GM12873 (cell line): Measurements from ENCODE around the gene NOTO.

Experiments used
- TF ChIP-seq, protein P1 (sequence below): IDR thresholded peaks from 2 replicates; pipeline ENCODE4 v1.5.1; 2012; ENCODE audit warnings: low read depth, mild to moderate bottlenecking, moderate library complexity, low read length, control low read depth; ENCODE audit not compliant: insufficient read depth; ENCODE audit errors: missing control alignments

Gene NOTO

DNA sequence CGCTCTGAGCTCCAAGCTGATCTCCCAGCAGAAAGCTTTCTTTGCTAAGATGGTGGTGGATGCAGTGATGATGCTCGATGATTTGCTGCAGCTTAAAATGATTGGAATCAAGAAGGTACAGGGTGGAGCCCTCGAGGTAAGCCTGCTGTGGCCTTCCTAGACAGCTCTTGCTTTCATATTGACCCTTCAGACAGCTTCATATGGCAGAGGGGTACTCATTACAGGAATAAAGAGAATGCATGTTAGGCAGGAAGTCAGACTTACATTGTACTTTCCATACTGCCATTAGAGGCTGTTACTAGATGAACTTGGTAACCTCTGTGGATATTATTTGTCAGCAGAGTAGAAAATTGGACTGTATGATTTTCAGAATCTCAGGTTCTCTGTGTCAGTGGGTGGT, 42.2 kb downstream of the NOTO start:
- TF ChIP-seq, protein P1, sequence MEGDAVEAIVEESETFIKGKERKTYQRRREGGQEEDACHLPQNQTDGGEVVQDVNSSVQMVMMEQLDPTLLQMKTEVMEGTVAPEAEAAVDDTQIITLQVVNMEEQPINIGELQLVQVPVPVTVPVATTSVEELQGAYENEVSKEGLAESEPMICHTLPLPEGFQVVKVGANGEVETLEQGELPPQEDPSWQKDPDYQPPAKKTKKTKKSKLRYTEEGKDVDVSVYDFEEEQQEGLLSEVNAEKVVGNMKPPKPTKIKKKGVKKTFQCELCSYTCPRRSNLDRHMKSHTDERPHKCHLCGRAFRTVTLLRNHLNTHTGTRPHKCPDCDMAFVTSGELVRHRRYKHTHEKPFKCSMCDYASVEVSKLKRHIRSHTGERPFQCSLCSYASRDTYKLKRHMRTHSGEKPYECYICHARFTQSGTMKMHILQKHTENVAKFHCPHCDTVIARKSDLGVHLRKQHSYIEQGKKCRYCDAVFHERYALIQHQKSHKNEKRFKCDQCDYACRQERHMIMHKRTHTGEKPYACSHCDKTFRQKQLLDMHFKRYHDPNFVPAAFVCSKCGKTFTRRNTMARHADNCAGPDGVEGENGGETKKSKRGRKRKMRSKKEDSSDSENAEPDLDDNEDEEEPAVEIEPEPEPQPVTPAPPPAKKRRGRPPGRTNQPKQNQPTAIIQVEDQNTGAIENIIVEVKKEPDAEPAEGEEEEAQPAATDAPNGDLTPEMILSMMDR: no peak

DNA sequence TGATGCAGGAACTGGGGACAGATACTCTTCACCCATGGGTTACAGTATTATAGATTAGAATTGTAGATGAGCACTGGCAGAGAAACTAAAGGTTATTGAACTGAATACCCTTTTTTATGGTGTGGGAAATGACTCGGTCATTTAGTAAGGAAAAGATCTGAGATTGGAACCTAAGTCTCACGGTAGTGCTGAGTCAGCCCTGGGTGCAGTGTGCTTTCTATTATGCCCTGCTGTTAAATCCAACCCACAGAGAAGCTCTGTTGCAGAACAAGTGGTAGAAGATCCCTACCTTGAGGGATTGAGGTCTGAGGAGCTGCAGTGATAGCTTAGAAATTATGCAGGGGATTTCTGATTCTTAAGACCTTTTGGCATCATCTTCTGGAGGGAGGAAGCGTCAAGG, 44.5 kb downstream of the NOTO start:
- TF ChIP-seq, protein P1: no peak

DNA sequence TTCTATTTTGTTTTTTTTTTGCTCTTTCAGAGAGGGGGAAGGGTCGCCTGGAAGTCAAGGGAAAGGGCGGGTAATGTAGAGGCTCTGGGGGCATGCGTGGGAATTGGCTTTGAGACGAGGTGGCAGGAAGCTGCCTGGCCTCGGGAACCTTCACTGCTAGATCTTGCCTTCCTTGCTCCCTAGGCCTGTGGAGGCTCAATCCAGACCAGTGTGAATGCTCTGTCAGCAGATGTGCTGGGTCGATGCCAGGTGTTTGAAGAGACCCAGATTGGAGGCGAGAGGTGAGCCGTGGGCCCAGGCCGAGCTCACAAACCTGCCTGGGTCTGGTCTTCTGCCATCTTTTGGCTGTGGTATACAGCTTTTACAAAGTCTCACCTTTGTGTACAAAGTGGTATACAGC, 47.3 kb downstream of the NOTO start:
- TF ChIP-seq, protein P1: no peak

DNA sequence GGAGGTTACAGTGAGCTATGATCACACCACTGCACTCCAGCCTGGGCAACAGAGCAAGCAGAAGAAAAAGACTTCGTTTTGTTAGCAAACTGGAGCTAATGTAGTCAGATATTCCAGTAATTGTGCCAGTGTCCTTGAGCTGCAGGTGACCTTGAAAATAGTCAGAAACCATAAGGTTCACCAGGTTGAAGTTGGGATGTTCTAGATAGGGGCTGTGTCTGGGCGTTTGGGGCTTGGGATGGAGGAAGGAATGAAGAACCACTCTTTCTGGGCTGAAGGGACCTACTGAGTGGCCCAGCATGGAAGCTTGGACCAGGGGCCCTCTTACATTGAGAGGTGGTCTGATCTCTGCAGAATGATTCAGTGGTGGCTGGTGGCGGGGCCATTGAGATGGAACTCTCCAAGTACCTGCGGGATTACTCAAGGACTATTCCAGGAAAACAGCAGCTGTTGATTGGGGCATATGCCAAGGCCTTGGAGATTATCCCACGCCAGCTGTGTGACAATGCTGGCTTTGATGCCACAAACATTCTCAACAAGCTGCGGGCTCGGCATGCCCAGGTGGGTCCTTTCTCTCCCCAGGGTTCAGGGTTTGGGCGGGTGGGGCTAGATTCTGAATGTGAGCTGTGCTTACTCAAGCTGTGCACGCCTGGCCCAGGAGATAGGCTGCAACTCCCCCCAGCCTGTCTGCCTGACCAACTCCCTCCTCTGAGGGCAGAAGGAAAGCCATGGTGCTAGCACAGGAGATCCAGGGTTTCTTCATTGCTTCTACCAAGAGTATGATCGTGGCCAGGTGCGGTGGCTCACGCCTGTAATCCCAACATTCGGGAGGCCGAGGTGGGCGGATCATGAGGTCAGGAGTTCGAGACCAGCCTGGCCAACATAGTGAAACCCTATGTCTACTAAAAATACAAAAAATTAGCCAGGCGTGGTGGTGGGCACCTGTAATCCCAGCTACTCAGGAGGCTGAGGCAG, 48.8 kb downstream of the NOTO start:
- TF ChIP-seq, protein P1: no peak

DNA sequence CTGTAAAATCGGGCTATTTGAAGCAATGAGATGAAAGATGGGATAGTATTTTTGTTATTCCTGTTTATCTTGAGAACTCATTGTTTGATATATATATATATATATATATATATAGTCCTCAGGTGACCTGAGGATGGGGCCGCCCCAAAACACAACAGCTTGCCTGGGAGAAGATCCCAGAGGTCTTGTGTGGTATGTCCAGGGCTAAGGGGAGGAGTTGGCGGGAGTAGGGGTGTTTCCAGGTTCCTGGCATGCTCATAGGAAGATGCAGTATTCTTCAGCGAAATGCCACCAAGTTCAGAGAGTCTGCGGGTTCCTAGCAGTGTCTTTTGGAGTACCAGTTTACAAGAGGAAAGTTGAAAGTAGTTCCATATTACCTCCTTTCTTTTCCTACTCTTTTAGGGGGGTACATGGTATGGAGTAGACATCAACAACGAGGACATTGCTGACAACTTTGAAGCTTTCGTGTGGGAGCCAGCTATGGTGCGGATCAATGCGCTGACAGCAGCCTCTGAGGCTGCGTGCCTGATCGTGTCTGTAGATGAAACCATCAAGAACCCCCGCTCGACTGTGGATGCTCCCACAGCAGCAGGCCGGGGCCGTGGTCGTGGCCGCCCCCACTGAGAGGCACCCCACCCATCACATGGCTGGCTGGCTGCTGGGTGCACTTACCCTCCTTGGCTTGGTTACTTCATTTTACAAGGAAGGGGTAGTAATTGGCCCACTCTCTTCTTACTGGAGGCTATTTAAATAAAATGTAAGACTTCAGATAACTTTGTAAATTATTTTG, 50.1 kb downstream of the NOTO start:
- TF ChIP-seq, protein P1: no peak

DNA sequence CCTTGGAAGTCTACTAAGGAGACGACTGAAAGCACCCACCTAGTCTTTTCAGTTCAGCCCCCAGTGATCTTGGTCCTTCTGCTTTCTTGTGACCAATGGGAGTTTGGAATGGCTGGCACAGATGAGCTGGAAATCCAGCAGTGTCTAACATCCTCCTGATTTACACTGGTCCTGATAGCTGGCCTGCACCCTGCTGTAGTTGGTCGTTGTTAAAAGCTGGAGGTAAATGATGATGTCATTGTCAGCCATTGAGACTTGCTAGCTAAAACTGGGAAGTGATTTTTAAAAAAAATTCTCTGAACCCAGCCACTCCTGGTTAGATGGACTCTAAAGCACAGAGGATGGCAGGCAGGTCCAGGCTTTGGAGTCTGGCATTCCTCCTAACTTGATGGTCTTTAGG, 51.0 kb downstream of the NOTO start:
- TF ChIP-seq, protein P1: no peak

DNA sequence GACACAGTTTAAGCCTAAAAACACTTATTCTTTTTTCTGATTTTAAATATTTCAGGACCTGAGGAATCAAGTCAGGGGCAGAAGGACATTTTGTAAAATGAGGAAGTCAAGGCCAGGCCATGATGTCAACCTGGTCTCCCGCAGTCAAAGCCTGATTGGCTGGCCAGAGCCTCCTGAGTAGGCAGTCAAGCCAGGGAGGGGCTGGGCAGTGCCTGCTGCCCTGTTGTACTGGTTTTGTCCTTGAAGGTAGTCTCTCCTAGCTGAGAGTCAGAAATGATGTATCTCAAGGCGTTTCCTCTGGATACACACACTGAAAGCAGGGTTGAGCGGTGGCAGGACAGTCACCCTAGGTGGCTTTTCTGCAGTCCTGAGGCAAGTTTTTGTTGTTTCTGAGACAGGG, 51.5 kb downstream of the NOTO start:
- TF ChIP-seq, protein P1: no peak
